ENCODE results near the gene GIGYF1. TPM values are rescaled to one million over a fixed set of nuclear protein-coding genes. Genes with fewer than 3 reads are reported as not detected.

GIGYF1 gene
- total and polyA plus RNA-seq, 2 of the 13 experiments (the other 11 are each of a cell fraction or from before 2014, with no cell fraction given) = 7.6 to 16.1 TPM

GRCh38 chr7:100641463-100641859, 52.6 kb downstream of the GIGYF1 start, which contains the start of gene TFR2 (continued):
- TF ChIP-seq POGK (CRISPR knock-in tag; conservative IDR thresholded peaks at IDR 0.05) = 0 out of 2 replicates have a peak, but pooled peaks have one; percentile 17
- no peak for TF ChIP-seq ARNT (IDR thresholded peaks at IDR 0.05)
- TF ChIP-seq ATF3 (CRISPR knock-in tag; IDR thresholded peaks at IDR 0.05) = no peak
- TF ChIP-seq SRSF4 (IDR thresholded peaks at IDR 0.05; ENCODE audit: low read depth, low read length, poor library complexity, severe bottlenecking) = no peak
- 0 out of 2 replicates have a peak, but pooled peaks have one; percentile 19 for TF ChIP-seq ZNF761 (CRISPR knock-in tag; conservative IDR thresholded peaks at IDR 0.05)
- peak; percentile 51; the same call in 1 of the 2 replicates for TF ChIP-seq ZNF235 (CRISPR knock-in tag; IDR thresholded peaks at IDR 0.05; ENCODE audit: borderline replicate concordance)
- peak; percentile 73; the same call in 1 of the 2 replicates for TF ChIP-seq ZNF563 (CRISPR knock-in tag; IDR thresholded peaks at IDR 0.05)
- no peak for TF ChIP-seq IRF9 (CRISPR knock-in tag; IDR thresholded peaks at IDR 0.05; ENCODE audit: borderline replicate concordance)
- TF ChIP-seq NCOA1 (CRISPR knock-in tag; IDR thresholded peaks at IDR 0.05) = no peak
- no peak for TF ChIP-seq BORCS8-MEF2B (CRISPR knock-in tag; IDR thresholded peaks at IDR 0.05)
- TF ChIP-seq ZSCAN5A (CRISPR knock-in tag; IDR thresholded peaks at IDR 0.05; ENCODE audit: borderline replicate concordance) = no peak
- no peak for TF ChIP-seq EHMT2 (IDR thresholded peaks at IDR 0.05; ENCODE audit: borderline replicate concordance, low read depth, low read length)
- TF ChIP-seq ZNF3 (CRISPR knock-in tag; IDR thresholded peaks at IDR 0.05) = no peak
- TF ChIP-seq ZNF460 (CRISPR knock-in tag; IDR thresholded peaks at IDR 0.05; ENCODE audit: borderline replicate concordance) = no peak
- TF ChIP-seq SNAPC4 (CRISPR knock-in tag; IDR thresholded peaks at IDR 0.05) = no peak
- no peak for TF ChIP-seq POLR2G (IDR thresholded peaks at IDR 0.05; ENCODE audit: low read depth, low read length)
- TF ChIP-seq ZNF616 (CRISPR knock-in tag; IDR thresholded peaks at IDR 0.05; ENCODE audit: low read depth) = no peak; the same call in 1 of the 2 replicates
- TF ChIP-seq PRMT3 (CRISPR knock-in tag; IDR thresholded peaks at IDR 0.05; ENCODE audit: borderline replicate concordance, low read depth) = no peak
- no peak for TF ChIP-seq GLI4 (CRISPR knock-in tag; IDR thresholded peaks at IDR 0.05; ENCODE audit: borderline replicate concordance)
- peak; percentile 56; the same call in 1 of the 2 replicates for TF ChIP-seq MYC (CRISPR knock-in tag; IDR thresholded peaks at IDR 0.05; ENCODE audit: borderline replicate concordance)

All from HepG2 (cell line).